Astrocyte (in vitro differentiated cells and primary cell): ENCODE results near the gene HBS1L. TPM values are rescaled to one million over a fixed set of nuclear protein-coding genes. Genes with fewer than 3 reads are reported as not detected.

Experiments
- DNase-seq: peaks from one replicate; pipeline ENCODE4 v3.0.0-alpha.2; 2010; ENCODE audit warnings: low read depth
- FAIRE-seq: peaks from 2 replicates; lab custom pipeline; 2011; peaks lifted over from hg19 to GRCh38; lab: Jason Lieb, UNC
- H2AFZ ChIP-seq: 2 replicates; pipeline ENCODE4 v1.6.0; 2012; ENCODE audit warnings: low read depth, low read length, inconsistent platforms
- H3K27ac ChIP-seq: 2 replicates; pipeline ENCODE4 v1.5.1; 2011; ENCODE audit warnings: low read depth, low read length, inconsistent platforms
- H3K27me3 ChIP-seq: 2 replicates; pipeline ENCODE4 v1.6.0; 2011; ENCODE audit warnings: low read length, inconsistent platforms; ENCODE audit not compliant: insufficient read depth
- H3K36me3 ChIP-seq: 2 replicates; pipeline ENCODE4 v1.5.1; 2011; ENCODE audit warnings: low read length, inconsistent platforms; ENCODE audit not compliant: insufficient read depth
- H3K4me1 ChIP-seq: 2 replicates; pipeline ENCODE4 v1.5.1; 2011; ENCODE audit warnings: low read length, inconsistent platforms; ENCODE audit not compliant: insufficient read depth
- H3K4me2 ChIP-seq: 2 replicates; pipeline ENCODE4 v1.6.0; 2012; ENCODE audit warnings: low read length, inconsistent platforms
- H3K4me3 ChIP-seq: 2 replicates; pipeline ENCODE4 v1.5.1; 2011; ENCODE audit warnings: low read depth, mild to moderate bottlenecking, low read length, inconsistent platforms; ENCODE audit not compliant: insufficient read depth
- H3K79me2 ChIP-seq: 2 replicates; pipeline ENCODE4 v1.6.0; 2012; ENCODE audit warnings: mild to moderate bottlenecking, low read length, inconsistent platforms; ENCODE audit not compliant: insufficient read depth
- H3K9ac ChIP-seq: 2 replicates; pipeline ENCODE4 v1.6.0; 2012; ENCODE audit warnings: mild to moderate bottlenecking, low read length, inconsistent platforms
- H3K9me3 ChIP-seq: 2 replicates; pipeline ENCODE4 v1.5.1; 2012; ENCODE audit warnings: low read depth, mild to moderate bottlenecking, low read length, inconsistent platforms; ENCODE audit not compliant: insufficient read depth
- H4K20me1 ChIP-seq: 2 replicates; pipeline ENCODE4 v1.6.0; 2012; ENCODE audit warnings: low read length, inconsistent platforms; ENCODE audit not compliant: insufficient read depth
- H3K27ac Mint-ChIP-seq: one replicate; pipeline ENCODE4 v1.8.0; 2021; ENCODE audit warnings: mild to moderate bottlenecking, mixed read lengths; ENCODE audit not compliant: unreplicated experiment
- H3K27me3 Mint-ChIP-seq: one replicate; pipeline ENCODE4 v1.8.0; 2021; ENCODE audit warnings: low read depth, mixed read lengths; ENCODE audit not compliant: unreplicated experiment
- H3K36me3 Mint-ChIP-seq: one replicate; pipeline ENCODE4 v1.8.0; 2021; ENCODE audit warnings: low read depth, mixed read lengths; ENCODE audit not compliant: unreplicated experiment
- H3K4me1 Mint-ChIP-seq: one replicate; pipeline ENCODE4 v1.8.0; 2021; ENCODE audit warnings: low read depth, mixed read lengths; ENCODE audit not compliant: unreplicated experiment
- H3K4me3 Mint-ChIP-seq: one replicate; pipeline ENCODE4 v1.8.0; 2021; ENCODE audit warnings: mild to moderate bottlenecking, moderate library complexity, mixed read lengths; ENCODE audit not compliant: unreplicated experiment
- H3K9me3 Mint-ChIP-seq: one replicate; pipeline ENCODE4 v1.8.0; 2021; ENCODE audit warnings: mild to moderate bottlenecking, mixed read lengths; ENCODE audit not compliant: unreplicated experiment
- CTCF ChIP-seq: IDR thresholded peaks from 2 replicates; pipeline ENCODE4 v1.5.1; 2011; ENCODE audit warnings: low read depth, mild to moderate bottlenecking, inconsistent platforms, low read length, moderate library complexity; ENCODE audit not compliant: insufficient read depth
- EZH2 ChIP-seq: IDR thresholded peaks from 2 replicates; pipeline ENCODE4 v1.6.1; 2012; ENCODE audit warnings: mild to moderate bottlenecking, low read length, inconsistent platforms; ENCODE audit not compliant: insufficient read depth
- total RNA-seq: library from RNA; stranded (reverse); gene quantifications from 2 replicates; pipeline ENCODE4 v1.2.1, GENCODE V29; 2021

Gene HBS1L
- total RNA-seq, 1 donor from 2014 or later = 87.8 TPM

- Mint-ChIP-seq H3K36me3 (no peaks in the 10 kb centered on the region), H3K4me3 (no peak overlapping the region), H3K4me1 (peaks cover 7% of the 10 kb centered on the region), H3K27ac (no peak overlapping the region), H3K27me3 (no peaks in the 10 kb centered on the region), H3K9me3 (no peaks in the 10 kb centered on the region)
- no peak for DNase-seq
- H3K4me3 ChIP-seq = no peak overlapping the region
- no peak for TF ChIP-seq CTCF
- TF ChIP-seq EZH2 = no peak
- no peaks in the 10 kb centered on the region for H3K27me3 ChIP-seq
- FAIRE-seq = no peak
- no peak overlapping the region for H3K27ac ChIP-seq
- H3K4me1 ChIP-seq = no peaks in the 10 kb centered on the region
- no peaks in the 10 kb centered on the region for H3K36me3 ChIP-seq
- H4K20me1 ChIP-seq = no peaks in the 10 kb centered on the region
- H3K4me2 ChIP-seq = no peak overlapping the region
- H3K79me2 ChIP-seq = no peaks in the 10 kb centered on the region
- no peak overlapping the region for H2AFZ ChIP-seq
- no peaks in the 10 kb centered on the region for H3K9me3 ChIP-seq
- no peak overlapping the region for H3K9ac ChIP-seq
These were observed 102.9 kb downstream of the HBS1L start for GRCh38 chr6:134951494-134952263.

GRCh38 chr6:134950482-134950881, 104.1 kb downstream of the HBS1L start:
- Histone ChIP-seq H3K36me3 (no peaks in the 10 kb centered on the region), H3K27me3 (no peaks in the 10 kb centered on the region), H3K4me1 (no peaks in the 10 kb centered on the region), H3K27ac (no peak overlapping the region), H4K20me1 (no peaks in the 10 kb centered on the region), H3K9me3 (no peaks in the 10 kb centered on the region), H3K4me2 (no peak overlapping the region), H3K9ac (no peak overlapping the region), H3K79me2 (no peaks in the 10 kb centered on the region), H2AFZ (no peak overlapping the region), H3K4me3 (no peak overlapping the region)
- H3K27me3 Mint-ChIP-seq = no peaks in the 10 kb centered on the region
- no peak for DNase-seq
- H3K9me3 Mint-ChIP-seq = no peaks in the 10 kb centered on the region
- no peak overlapping the region for H3K27ac Mint-ChIP-seq
- H3K4me3 Mint-ChIP-seq = no peak overlapping the region
- no peak for TF ChIP-seq CTCF
- TF ChIP-seq EZH2 = no peak
- H3K4me1 Mint-ChIP-seq = peaks cover 7% of the 10 kb centered on the region
- FAIRE-seq = no peak
- H3K36me3 Mint-ChIP-seq = no peaks in the 10 kb centered on the region

GRCh38 chr6:134949927-134950326, 104.7 kb downstream of the HBS1L start, which contains the start of gene ALDH8A1:
TSS of gene ALDH8A1 (minus strand) at chr6:134950101. CDS start at chr6:134950053, 48 bp downstream.
- H3K9me3 Mint-ChIP-seq = no peaks in the 10 kb centered on the region
- H3K36me3 Mint-ChIP-seq = no peaks in the 10 kb centered on the region
- no peaks in the 10 kb centered on the region for H3K4me1 ChIP-seq
- H4K20me1 ChIP-seq = no peaks in the 10 kb centered on the region
- H2AFZ ChIP-seq = no peak within 1 kb of the TSS
- H3K79me2 ChIP-seq = no peaks in the 10 kb centered on the region
- no peak within 1 kb of the TSS for H3K27ac ChIP-seq
- no peaks in the 10 kb centered on the region for H3K27me3 Mint-ChIP-seq
- no peak for DNase-seq
- no peaks in the 10 kb centered on the region for H3K9me3 ChIP-seq
- no peak within 1 kb of the TSS for H3K4me3 Mint-ChIP-seq
- peaks cover 7% of the 10 kb centered on the region for H3K4me1 Mint-ChIP-seq
- no peaks in the 10 kb centered on the region for H3K27me3 ChIP-seq
- no peak within 1 kb of the TSS for H3K4me3 ChIP-seq
- H3K27ac Mint-ChIP-seq = no peak within 1 kb of the TSS
- no peak within 1 kb of the TSS for H3K4me2 ChIP-seq
- no peaks in the 10 kb centered on the region for H3K36me3 ChIP-seq
- H3K9ac ChIP-seq = no peak within 1 kb of the TSS
- TF ChIP-seq EZH2 (no peak), CTCF (no peak)
- no peak for FAIRE-seq
